NCI-H345 treated with DMSO at 0.1 percent for 48 hours (cell line): ENCODE data around the gene RIIAD1.
"Not testable (repeated sequence)": the region's sequence is repeated elsewhere in the genome, so short reads cannot be mapped to it uniquely, and the experiment has no call there.

Experiments
- DNase-seq: peaks from one replicate; lab custom pipeline; 2025; ENCODE audit not compliant: unreplicated experiment; lab: John Stamatoyannopoulos, UW

RIIAD1 gene

GRCh38 chr1:151720974-151721787 is at the start of gene RIIAD1:
Gene RIIAD1 (plus strand): TSS chr1:151721522. CDS start chr1:151721537, 15 bp downstream.
- DNase-seq: no peak

GRCh38 chr1:151673407-151673806 is 47.9 kb upstream of the RIIAD1 start:
- no peak for DNase-seq

GRCh38 chr1:151680391-151680790 is 40.9 kb upstream of the RIIAD1 start:
- DNase-seq: no peak

GRCh38 chr1:151680826-151681225 is 40.5 kb upstream of the RIIAD1 start:
- DNase-seq: no peak

GRCh38 chr1:151681923-151682322 is 39.4 kb upstream of the RIIAD1 start:
- no peak for DNase-seq

- DNase-seq: not testable (repeated sequence)
Measured at GRCh38 chr1:151682901-151683300, 38.4 kb upstream of the RIIAD1 start.

- no peak for DNase-seq
Measured at GRCh38 chr1:151684128-151684527, 37.2 kb upstream of the RIIAD1 start.

GRCh38 chr1:151686561-151686960 is 34.8 kb upstream of the RIIAD1 start:
- DNase-seq: no peak

GRCh38 chr1:151689494-151689893 is 31.8 kb upstream of the RIIAD1 start:
- no peak for DNase-seq

GRCh38 chr1:151692226-151692625 is 29.1 kb upstream of the RIIAD1 start:
- DNase-seq: no peak

GRCh38 chr1:151693057-151693651 is 28.2 kb upstream of the RIIAD1 start:
- peak; percentile 56 for DNase-seq

GRCh38 chr1:151701515-151701914 is 19.8 kb upstream of the RIIAD1 start:
- DNase-seq: no peak

GRCh38 chr1:151702936-151703335 is 18.4 kb upstream of the RIIAD1 start:
- no peak for DNase-seq

- DNase-seq: no peak
Measured at GRCh38 chr1:151703813-151704212, 17.5 kb upstream of the RIIAD1 start.

GRCh38 chr1:151704246-151704645 is 17.1 kb upstream of the RIIAD1 start:
- no peak for DNase-seq

- DNase-seq: no peak
Measured at GRCh38 chr1:151705146-151705545, 16.2 kb upstream of the RIIAD1 start.

GRCh38 chr1:151705753-151706463 is 15.4 kb upstream of the RIIAD1 start:
- no peak for DNase-seq

GRCh38 chr1:151706464-151707415 is 14.6 kb upstream of the RIIAD1 start:
- DNase-seq: no peak

- DNase-seq: no peak
Measured at GRCh38 chr1:151707541-151708065, 13.7 kb upstream of the RIIAD1 start.

- DNase-seq: no peak
Measured at GRCh38 chr1:151708891-151709290, 12.4 kb upstream of the RIIAD1 start.
